ENCODE results near the gene ABLIM1. TPM values are rescaled to one million over a fixed set of nuclear protein-coding genes. Genes with fewer than 3 reads are reported as not detected.

The ABLIM1 gene
- total and polyA plus RNA-seq, 2 of the 4 experiments (the other 2 are of a cell fraction), result 7.7 to 9.9 TPM

DNA sequence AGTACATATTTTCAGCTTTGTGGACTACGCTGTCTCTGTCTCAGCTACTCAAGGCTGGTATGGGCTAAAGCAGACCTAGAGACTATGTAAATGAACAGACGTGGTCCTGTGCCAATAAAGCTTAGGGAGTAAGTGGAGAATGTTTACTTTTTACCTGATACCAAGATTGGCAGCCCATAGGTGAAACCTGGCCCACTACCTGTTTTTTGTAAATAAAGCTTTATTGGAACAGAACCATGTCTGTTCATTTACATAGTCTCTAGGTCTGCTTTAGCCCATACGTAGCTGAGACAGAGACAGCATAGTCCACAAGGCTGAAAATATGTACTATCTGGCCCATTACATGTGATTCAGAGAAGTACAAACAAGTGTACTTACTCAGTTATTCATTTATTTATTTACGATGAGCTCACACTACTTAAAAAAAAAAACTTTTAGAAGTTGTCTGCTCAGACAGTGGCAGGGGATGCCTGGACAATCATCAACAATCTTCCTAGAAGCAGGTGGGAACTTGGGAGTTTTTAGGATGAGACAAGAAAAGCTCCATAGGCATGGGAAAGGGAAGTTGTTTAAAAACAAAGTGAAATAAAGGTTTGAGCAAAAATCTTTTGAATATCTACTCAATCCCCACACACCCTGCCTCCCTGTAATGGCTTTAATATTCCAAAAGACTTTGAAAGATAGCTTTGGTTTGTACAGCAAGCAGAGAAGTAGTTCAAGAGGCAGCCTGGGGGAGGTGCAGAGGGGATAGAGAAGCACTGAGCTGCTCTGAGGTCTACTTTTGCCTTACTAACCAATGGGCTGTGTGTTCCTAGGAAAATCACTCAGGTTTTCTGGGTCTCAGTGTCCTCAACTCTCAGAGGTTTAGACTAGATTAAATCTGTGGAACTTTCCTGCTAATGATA is 139.4 kb downstream of the ABLIM1 start:
- H2BK15ac ChIP-seq (ENCODE audit: low read depth, low read length), result no peak overlapping the region
- H3K23ac ChIP-seq (ENCODE audit: low read depth, low read length), result no peak overlapping the region
- H2AK9ac ChIP-seq (replicated peaks; ENCODE audit: low read depth, low read length, poor library complexity), result no peak overlapping the region
- ChIA-PET CTCF (interaction anchor here (0.5 to 1.7 kb wide), 6 partner anchors 8 to 1969 kb away, joined by 3 to 6 read pairs (median 4); no protein-coding TSS in a partner anchor), POLR2A (ENCODE audit: unreplicated experiment) (no interaction called here)
- H3K4ac ChIP-seq (ENCODE audit: low read depth, low read length), result no peak overlapping the region
- no peak overlapping the region for H2BK120ac ChIP-seq (ENCODE audit: low read depth, low read length)
- H3K36me3 ChIP-seq (ENCODE audit: control insufficient read depth, insufficient read depth, low read length), result no peaks in the 10 kb centered on the region
- H2AK5ac ChIP-seq (ENCODE audit: low read depth, low read length), result no peak overlapping the region
- peaks cover 12% of the 10 kb centered on the region; the same call in 1 of the 2 replicates for H3K9me1 ChIP-seq (ENCODE audit: insufficient read depth, low read length)
- WGBS, 2 experiments (ENCODE audit: extremely low coverage in 2 of 2, insufficient read length in 1 of 2), result no CpG with 5 or more reads among the region's 4 CpGs
- peaks cover 9% of the 10 kb centered on the region for H3K4me1 ChIP-seq (ENCODE audit: control insufficient read depth, insufficient read depth, low read length)
- TF ChIP-seq MAZ (IDR thresholded peaks at IDR 0.05; ENCODE audit: borderline replicate concordance, low read depth, low read length) (no peak), POLR2A (IDR thresholded peaks at IDR 0.05; ENCODE audit: low read depth, low read length) (no peak), MXI1 (IDR thresholded peaks at IDR 0.05; ENCODE audit: borderline replicate concordance, low read depth, low read length) (no peak), NFE2L2 (IDR thresholded peaks at IDR 0.05; ENCODE audit: low read depth, low read length) (no peak), FOS (IDR thresholded peaks at IDR 0.05; ENCODE audit: low read depth, low read length) (no peak)
- TF ChIP-seq, protein P1, sequence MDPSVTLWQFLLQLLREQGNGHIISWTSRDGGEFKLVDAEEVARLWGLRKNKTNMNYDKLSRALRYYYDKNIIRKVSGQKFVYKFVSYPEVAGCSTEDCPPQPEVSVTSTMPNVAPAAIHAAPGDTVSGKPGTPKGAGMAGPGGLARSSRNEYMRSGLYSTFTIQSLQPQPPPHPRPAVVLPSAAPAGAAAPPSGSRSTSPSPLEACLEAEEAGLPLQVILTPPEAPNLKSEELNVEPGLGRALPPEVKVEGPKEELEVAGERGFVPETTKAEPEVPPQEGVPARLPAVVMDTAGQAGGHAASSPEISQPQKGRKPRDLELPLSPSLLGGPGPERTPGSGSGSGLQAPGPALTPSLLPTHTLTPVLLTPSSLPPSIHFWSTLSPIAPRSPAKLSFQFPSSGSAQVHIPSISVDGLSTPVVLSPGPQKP (IDR thresholded peaks at IDR 0.05; ENCODE audit: borderline replicate concordance, low read depth, low read length), result no peak
- no peak overlapping the region for H3K4me2 ChIP-seq (ENCODE audit: low read depth, low read length)
- no peak overlapping the region for H3K27ac ChIP-seq (ENCODE audit: insufficient read depth, low read length)
- H3K9me3 ChIP-seq (ENCODE audit: control insufficient read depth, insufficient read depth, low read length), result no peaks in the 10 kb centered on the region
- H3K14ac ChIP-seq (replicated peaks; ENCODE audit: low read depth, low read length), result no peak overlapping the region
- intact Hi-C loops (cut with micrococcal nuclease), result no loop called here
- H3K27me3 ChIP-seq (ENCODE audit: control insufficient read depth, insufficient read depth, low read length), result peaks cover 19% of the 10 kb centered on the region
- H3K56ac ChIP-seq (ENCODE audit: extremely low read depth, insufficient read depth, low read length), result no peak overlapping the region
- in situ Hi-C loops (cut with MboI; ENCODE audit: low sequenced_read_pairs), result no loop called here
- no peak overlapping the region for H2AFZ ChIP-seq (replicated peaks; ENCODE audit: low read length, poor library complexity)
- H3K9ac ChIP-seq (ENCODE audit: low read depth, low read length), result no peak overlapping the region
- no peak overlapping the region for H3K18ac ChIP-seq (ENCODE audit: low read depth, low read length)
- no peak overlapping the region for H4K5ac ChIP-seq (ENCODE audit: low read depth, low read length)
- H4K20me1 ChIP-seq (ENCODE audit: insufficient read depth, low read length), result no peaks in the 10 kb centered on the region
- H3K4me3 ChIP-seq (ENCODE audit: insufficient read depth, low read depth, low read length), result no peak overlapping the region
- dilution Hi-C loops (cut with HindIII; ENCODE audit: low sequenced_read_pairs, unreplicated experiment), result no loop called here
- H2BK20ac ChIP-seq (ENCODE audit: low read depth, low read length), result no peak overlapping the region
- H4K8ac ChIP-seq (ENCODE audit: low read depth in 2 of 2, low read length in 2 of 2), result no peak overlapping the region
- BruUV-seq (replicated peaks), result no TSS peak
- H2BK5ac ChIP-seq (ENCODE audit: low read depth, low read length, poor library complexity, severe bottlenecking), result no peak overlapping the region
- DNase-seq, result peak; percentile 52
- H3K79me1 ChIP-seq (ENCODE audit: low read depth in 1 of 2, low read length in 2 of 2), result no peaks in the 10 kb centered on the region
- H4K91ac ChIP-seq (ENCODE audit: insufficient read depth, low read depth, low read length), result no peak overlapping the region
- peak; percentile 61 for ATAC-seq (ENCODE audit: low read depth)

Measured in IMR-90 (cell line).